DMS53 treated with DMSO at 0.1 percent for 48 hours (cell line): ENCODE results near the gene TMEM92.
"Not testable (repeated sequence)": the region's sequence is repeated elsewhere in the genome, so short reads cannot be mapped to it uniquely, and the experiment has no call there.

Source experiments
- DNase-seq: peaks from one replicate; lab custom pipeline; 2025; ENCODE audit not compliant: unreplicated experiment; lab: John Stamatoyannopoulos, UW

The TMEM92 gene

DNA sequence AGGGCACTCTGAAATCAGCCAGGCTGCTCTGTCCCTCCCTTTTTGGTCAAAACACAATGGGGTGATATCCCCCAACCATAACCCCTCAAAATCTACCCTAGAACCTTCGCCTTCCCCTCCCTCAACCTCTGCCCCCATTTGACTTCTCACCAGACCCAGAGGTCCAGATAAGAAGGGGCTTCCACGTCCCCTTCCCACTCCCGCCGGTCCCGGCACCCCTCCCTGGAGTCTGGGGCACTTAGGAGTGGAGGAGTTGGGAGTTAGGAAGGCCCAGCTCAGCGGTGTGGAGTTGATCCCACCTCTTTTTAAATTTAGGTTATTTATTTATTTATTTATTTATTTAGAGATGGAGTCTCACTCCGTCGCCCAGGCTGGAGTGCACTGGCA, 619 bp upstream of the TMEM92 start:
- DNase-seq: no peak

DNA sequence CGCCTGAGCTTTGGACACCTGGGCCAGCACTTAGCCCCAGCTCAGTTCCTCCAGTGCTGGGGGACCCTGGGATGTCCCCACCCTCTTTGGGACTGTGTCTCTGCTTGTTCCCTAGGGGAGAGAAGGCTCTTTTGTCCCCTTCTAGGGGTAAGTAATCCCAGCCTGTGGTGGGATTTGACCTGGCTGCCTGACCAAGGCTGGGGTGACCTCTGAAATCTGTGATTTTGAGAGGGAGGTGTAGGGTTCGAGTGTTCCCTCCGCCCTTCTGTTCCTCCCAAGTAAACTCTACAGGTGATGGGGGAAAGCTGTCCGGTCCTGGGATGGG, 593 bp downstream of the TMEM92 start:
- no peak for DNase-seq

DNA sequence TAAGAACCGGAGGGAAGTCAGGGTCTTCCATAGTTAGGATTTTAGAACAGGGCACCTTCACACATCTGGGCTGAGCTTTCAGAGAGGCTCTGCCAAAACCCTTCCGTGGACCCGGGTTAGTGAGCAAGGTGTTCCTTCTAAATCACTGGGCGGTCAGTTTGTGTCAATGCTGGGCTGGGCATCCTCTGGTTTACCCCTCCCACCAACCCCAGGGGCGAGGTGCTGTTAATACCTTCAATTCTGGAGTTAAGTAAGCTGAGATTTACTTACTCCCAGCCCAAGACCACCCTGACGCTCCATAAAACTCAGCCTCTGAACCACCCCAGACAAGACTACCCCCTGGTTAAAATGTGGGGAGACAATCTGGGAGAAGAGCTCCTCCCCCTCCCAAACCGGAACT, 1.0 kb downstream of the TMEM92 start:
- DNase-seq: no peak

DNA sequence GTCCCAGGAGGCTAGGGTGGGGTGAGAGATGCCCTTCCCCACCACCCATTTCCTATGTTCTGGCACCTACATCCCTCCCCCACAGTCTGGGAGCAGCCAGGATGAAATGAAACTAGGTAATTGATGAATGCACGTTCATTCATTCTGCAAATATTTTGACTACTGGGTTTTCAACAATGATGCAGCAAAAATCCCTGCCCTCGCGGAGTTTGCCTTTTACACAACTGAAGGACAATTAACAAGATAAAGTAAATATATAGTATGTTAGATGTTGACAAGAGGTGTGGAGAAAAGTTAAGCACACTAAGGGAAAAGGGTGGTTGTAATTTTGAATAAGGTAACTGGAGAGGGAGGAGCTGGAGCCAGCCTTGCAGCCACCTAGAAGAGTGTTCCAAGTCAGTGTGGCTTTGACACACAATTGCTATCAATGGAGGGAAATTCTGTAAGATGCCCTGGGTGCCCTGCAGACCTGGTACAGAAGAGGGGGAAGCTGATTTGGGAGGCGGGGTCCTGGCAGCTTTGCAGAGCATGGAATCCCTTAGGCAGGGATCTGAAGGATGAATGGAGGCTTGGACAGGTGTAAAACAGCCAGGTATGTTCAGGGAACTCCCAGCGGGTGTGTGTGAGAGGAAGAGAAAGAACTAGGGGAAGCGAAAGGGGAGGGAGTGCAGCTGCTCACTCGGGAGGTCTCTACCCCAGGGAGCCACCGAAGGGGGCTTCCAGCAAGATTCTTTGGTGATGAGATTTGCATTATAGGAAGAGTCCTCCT, 2.5 kb downstream of the TMEM92 start:
- no peak for DNase-seq

- DNase-seq: no peak
Measured at GRCh38 chr17:50277357-50277754, 3.1 kb downstream of the TMEM92 start.

DNA sequence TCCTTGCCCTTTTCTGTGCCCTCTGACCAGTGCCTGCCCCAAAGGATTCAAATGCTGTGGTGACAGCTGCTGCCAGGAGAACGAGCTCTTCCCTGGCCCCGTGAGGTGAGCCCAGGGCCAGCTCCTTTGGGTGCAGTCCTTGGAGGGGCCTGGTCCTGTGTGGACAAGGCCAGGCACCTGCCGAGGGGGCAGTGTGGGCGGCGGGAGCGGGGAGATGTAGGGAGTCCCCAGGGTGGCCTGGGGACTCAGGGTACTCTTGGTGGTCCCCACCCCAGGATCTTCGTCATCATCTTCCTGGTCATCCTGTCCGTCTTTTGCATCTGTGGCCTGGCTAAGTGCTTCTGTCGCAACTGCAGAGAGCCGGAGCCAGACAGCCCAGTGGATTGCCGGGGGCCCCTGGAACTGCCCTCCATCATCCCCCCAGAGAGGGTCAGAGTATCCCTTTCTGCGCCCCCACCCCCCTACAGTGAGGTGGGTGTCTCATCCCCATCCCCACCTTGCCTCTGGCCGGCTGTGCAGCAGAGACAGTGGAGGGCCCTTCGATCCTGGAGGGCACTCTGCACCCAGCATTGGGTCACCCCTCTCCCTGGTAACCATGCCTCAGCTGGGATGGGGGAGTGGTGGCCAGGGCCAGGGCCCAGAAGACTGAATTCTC, 4.4 kb downstream of the TMEM92 start:
- DNase-seq: no peak

- DNase-seq: no peak
Measured at GRCh38 chr17:50279181-50279526, 4.9 kb downstream of the TMEM92 start.

GRCh38 chr17:50279639-50280038, 5.4 kb downstream of the TMEM92 start:
- no peak for DNase-seq

DNA sequence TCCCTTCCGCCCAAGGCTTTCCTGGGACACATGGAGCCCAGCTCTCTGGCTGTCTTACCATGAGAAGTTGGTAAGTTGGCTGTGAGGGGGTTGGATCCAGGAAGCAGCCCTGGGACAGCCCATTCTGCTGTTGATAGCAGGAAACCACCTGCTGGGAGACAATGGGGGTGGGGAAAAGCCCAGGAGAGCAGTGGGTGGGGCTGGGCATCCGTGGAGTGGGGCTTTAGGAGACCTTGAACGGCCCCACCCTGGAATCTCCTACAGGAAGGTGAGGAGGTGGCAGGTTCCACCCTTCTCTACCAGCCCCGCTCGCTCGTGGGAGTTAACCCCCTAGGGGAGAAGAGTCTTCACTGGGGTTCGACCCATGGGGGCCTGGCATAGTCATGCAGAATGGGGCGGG, 5.8 kb downstream of the TMEM92 start:
- DNase-seq: no peak

- DNase-seq: no peak
Measured at GRCh38 chr17:50280801-50281441, 6.7 kb downstream of the TMEM92 start.

GRCh38 chr17:50281739-50282401, 7.6 kb downstream of the TMEM92 start:
- DNase-seq: no peak

DNA sequence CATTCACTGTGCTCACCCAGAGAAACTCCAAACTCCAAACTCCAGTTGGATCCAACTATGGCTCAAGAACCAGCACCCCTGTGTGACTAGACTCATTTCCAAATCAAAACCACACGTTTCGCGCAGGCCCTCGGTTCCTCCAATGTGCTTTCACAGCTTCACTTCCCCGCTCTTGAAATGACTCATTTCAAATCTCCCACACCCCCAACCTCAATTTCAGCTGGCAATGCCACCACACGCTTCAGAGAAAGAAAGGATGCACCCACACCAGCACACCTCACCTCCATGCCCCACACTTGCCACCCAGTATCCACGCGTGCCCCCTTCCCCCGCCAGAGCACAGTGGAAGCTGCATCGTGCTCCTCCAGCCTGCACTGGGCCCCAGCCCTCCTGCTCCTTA, 9.0 kb downstream of the TMEM92 start:
- DNase-seq: no peak

DNA sequence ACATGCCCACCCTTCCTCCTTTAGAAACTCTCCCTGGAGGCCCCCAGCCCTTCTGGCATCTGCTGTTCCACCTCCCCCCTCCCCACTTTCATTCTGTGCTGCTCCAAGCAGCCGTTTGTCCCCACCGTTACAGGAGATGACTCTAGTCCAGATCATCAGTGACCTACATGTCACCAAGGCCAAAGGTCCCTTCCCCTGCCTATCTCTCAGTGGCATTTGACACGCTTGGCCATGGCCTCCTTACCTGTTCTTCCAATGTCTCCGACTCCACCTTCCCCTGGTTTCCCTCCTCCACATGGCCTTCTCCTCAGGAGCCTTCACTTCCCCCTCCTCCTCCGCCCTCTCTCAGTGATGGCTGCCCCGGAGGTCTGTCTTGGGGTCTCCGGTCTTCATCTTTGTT, 9.4 kb downstream of the TMEM92 start:
- no peak for DNase-seq

GRCh38 chr17:50285941-50286340, 11.7 kb downstream of the TMEM92 start:
- DNase-seq: no peak

- DNase-seq: not testable (repeated sequence)
Measured at GRCh38 chr17:50287302-50287701, 13.0 kb downstream of the TMEM92 start.

DNA sequence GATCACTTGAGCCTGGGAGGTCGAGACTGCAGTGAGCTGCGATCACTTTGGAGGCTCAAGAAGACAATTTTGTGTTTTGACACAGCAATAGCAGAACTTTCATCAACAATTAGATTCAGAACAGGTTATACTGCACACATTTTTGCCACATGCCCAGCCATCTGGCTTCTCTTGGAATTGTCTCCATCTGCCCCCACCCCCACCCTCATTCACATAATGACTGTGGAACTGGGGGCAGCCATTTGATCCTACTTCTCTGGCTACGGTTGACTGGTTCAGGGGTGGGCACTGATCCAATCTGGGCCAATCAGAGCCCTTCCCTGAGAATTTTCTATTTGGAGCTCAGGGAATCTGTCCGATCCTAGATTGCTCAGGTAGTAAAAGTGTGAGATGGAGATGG, 14.0 kb downstream of the TMEM92 start:
- DNase-seq: no peak

DNA sequence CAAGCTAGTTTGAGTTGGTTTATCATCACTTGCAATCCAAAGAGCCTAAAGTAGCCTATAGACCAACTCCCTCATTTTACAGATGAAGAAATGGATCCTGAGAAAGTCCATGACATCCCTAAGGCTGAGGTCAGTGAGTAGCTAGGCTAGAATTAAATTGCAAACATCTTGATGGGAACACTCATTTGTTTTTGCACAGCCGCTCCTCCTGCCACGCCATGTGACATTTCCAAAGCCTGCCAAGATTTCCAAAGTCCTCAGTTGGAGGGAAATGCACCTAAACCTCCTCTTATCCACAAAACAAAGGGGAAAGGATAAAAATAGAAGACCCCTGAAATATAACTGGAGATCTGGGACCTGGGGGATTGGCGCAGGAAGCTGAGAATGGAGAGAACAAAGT, 15.0 kb downstream of the TMEM92 start:
- DNase-seq: no peak

- DNase-seq: peak; percentile 11
Measured at GRCh38 chr17:50289991-50290702, 15.9 kb downstream of the TMEM92 start.

GRCh38 chr17:50290933-50291332, 16.7 kb downstream of the TMEM92 start:
- DNase-seq: no peak

GRCh38 chr17:50292465-50292864, 18.2 kb downstream of the TMEM92 start:
- no peak for DNase-seq

- DNase-seq: no peak
Measured at GRCh38 chr17:50295021-50295420, 20.8 kb downstream of the TMEM92 start.
